Parathyroid adenoma (tissue), 2 donors: ENCODE data around the gene IFNA17.

Experiments used
- H2AFZ ChIP-seq: fragments of 300-600 bp; sonication (generic); one replicate; pipeline ENCODE4 v1.7.0; 2017; ENCODE audit warnings: antibody characterized with exemption, mild to moderate bottlenecking
- H3K27ac ChIP-seq: fragments of 300-600 bp; sonication (generic); one replicate; pipeline ENCODE4 v1.7.0; 2017
- H3K27me3 ChIP-seq: fragments of 300-600 bp; sonication (generic); one replicate; pipeline ENCODE4 v1.7.0; 2017; ENCODE audit warnings: low read length; ENCODE audit not compliant: control insufficient read depth, insufficient read depth
- H3K36me3 ChIP-seq: fragments of 300-600 bp; sonication (generic); one replicate; pipeline ENCODE4 v1.7.0; 2017; ENCODE audit warnings: low read length; ENCODE audit not compliant: control insufficient read depth, insufficient read depth
- H3K4me1 ChIP-seq: fragments of 300-600 bp; sonication (generic); one replicate; pipeline ENCODE4 v1.7.0; 2017; ENCODE audit warnings: control low read depth
- H3K4me2 ChIP-seq: fragments of 300-600 bp; sonication (generic); one replicate; pipeline ENCODE4 v1.7.0; 2017; ENCODE audit warnings: low read length
- H3K4me3 ChIP-seq: fragments of 300-600 bp; sonication (generic); one replicate; pipeline ENCODE4 v1.7.0; 2017; ENCODE audit warnings: low read depth, low read length
- H3K79me2 ChIP-seq: fragments of 300-600 bp; sonication (generic); one replicate; pipeline ENCODE4 v1.7.0; 2017; ENCODE audit warnings: control low read depth
- H3K9ac ChIP-seq: fragments of 300-600 bp; sonication (generic); one replicate; pipeline ENCODE4 v1.7.0; 2017; ENCODE audit warnings: mild to moderate bottlenecking
- H3K9me3 ChIP-seq: fragments of 300-600 bp; sonication (generic); one replicate; pipeline ENCODE4 v1.7.0; 2017; ENCODE audit warnings: low read length; ENCODE audit not compliant: control insufficient read depth
- TF ChIP-seq, protein P1 (sequence below): fragments of 300-600 bp; sonication (generic); IDR thresholded peaks from one replicate; pipeline ENCODE4 v1.7.0; 2017; ENCODE audit warnings: antibody characterized with exemption, mild to moderate bottlenecking
- donor health status: primary hyperparathyroidism.

The IFNA17 gene

DNA sequence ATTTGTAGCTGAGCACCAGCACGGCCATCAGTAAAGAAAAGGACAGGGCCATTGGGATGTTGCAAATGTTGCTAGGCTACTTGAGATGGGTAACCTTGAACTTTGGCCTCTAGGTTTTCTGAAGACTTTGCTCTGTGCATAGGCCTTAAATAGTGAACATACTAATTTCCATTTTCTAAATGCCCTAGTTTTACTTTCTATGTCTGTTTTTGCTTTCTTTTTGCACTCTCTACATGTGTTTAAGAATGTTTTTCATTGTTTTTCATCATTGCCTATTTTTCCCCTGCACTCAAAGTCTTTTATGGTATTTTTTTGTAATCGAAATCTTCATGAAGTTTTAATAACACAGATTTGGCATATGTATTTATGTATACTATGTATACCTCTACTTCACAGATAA, at the start of gene IFNA17:
Gene IFNA17 (minus strand): TSS at position 101 of the 400 bp plus-strand sequence. CDS start 49 bp downstream, at position 52.
- Histone ChIP-seq H3K4me1 (no peaks in the 10 kb centered on the region), H3K9ac (no peak within 1 kb of the TSS), H3K79me2 (no peaks in the 10 kb centered on the region), H3K4me2 (no peak within 1 kb of the TSS), H3K27me3 (no peaks in the 10 kb centered on the region), H3K9me3 (no peaks in the 10 kb centered on the region), H3K4me3 (no peak within 1 kb of the TSS), H3K36me3 (no peaks in the 10 kb centered on the region), H3K27ac (no peak within 1 kb of the TSS), H2AFZ (no peak within 1 kb of the TSS)
- TF ChIP-seq, protein P1, sequence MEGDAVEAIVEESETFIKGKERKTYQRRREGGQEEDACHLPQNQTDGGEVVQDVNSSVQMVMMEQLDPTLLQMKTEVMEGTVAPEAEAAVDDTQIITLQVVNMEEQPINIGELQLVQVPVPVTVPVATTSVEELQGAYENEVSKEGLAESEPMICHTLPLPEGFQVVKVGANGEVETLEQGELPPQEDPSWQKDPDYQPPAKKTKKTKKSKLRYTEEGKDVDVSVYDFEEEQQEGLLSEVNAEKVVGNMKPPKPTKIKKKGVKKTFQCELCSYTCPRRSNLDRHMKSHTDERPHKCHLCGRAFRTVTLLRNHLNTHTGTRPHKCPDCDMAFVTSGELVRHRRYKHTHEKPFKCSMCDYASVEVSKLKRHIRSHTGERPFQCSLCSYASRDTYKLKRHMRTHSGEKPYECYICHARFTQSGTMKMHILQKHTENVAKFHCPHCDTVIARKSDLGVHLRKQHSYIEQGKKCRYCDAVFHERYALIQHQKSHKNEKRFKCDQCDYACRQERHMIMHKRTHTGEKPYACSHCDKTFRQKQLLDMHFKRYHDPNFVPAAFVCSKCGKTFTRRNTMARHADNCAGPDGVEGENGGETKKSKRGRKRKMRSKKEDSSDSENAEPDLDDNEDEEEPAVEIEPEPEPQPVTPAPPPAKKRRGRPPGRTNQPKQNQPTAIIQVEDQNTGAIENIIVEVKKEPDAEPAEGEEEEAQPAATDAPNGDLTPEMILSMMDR, result no peak

DNA sequence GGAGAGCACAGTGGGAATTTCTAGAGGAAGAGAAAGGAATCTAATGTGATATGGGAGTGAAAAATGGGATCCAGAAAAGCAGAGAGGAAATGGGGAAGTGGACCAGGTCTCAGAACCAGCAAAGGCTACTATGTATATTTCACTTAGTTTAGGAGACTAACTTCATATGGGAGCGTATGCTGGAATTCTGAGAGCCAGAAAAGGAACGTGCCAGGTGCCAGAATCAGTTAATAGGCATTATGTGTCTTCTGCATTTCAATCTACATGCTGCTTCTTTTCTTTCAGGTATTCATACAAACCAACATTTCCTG, 40.3 kb upstream of the IFNA17 start:
- Histone ChIP-seq H3K9ac (no peak overlapping the region), H3K27me3 (no peaks in the 10 kb centered on the region), H3K4me3 (no peak overlapping the region), H3K9me3 (no peaks in the 10 kb centered on the region), H3K79me2 (no peaks in the 10 kb centered on the region), H3K36me3 (no peaks in the 10 kb centered on the region), H2AFZ (no peak overlapping the region), H3K4me2 (no peak overlapping the region), H3K4me1 (no peaks in the 10 kb centered on the region), H3K27ac (no peak overlapping the region)
- TF ChIP-seq, protein P1, result no peak

DNA sequence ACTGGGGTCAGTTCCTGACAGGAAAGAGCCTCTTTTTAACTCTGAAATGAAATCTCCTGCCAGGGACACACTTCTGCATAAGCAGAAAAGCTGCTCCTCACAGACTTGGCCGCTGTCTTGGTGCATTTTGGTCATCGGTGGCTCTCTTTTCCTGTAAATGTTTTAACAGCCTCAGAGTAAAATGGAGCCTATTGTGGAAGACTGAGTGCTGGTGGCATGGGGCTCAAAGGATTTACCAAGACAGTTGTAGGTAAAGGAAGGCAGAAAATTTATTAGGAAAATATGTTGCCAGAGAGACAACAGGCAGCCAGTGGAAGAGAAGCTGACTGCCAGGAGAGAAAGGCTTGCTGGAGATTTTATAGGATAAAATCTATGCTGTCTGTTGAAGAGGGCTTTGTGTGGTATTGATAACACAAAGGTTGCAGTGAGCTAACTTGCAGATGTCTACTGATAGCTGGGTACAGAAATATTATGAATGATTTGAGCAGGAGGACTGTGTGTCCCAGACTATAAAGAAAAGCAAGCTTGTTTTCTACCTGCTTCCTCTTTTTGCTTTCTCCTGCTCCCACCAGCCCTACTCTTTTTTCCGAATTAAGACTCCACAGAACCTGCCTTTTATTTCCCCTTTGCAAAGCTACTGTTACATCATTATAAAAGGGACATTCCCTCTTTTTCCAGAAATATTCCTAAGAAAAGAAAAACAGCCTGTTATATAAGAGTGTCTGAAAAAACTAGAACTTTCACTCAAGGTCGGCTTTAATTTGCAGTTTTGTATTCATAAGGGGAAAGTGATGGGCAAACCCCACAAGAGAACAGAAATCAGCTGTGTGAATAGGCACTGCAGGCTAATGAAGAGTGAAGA, 39.7 kb upstream of the IFNA17 start:
- no peak overlapping the region for H3K9ac ChIP-seq
- H3K27ac ChIP-seq, result no peak overlapping the region
- H3K79me2 ChIP-seq, result no peaks in the 10 kb centered on the region
- H3K4me1 ChIP-seq, result no peaks in the 10 kb centered on the region
- H3K4me2 ChIP-seq, result no peak overlapping the region
- no peaks in the 10 kb centered on the region for H3K36me3 ChIP-seq
- no peaks in the 10 kb centered on the region for H3K9me3 ChIP-seq
- no peaks in the 10 kb centered on the region for H3K27me3 ChIP-seq
- TF ChIP-seq, protein P1, result no peak
- H3K4me3 ChIP-seq, result no peak overlapping the region
- no peak overlapping the region for H2AFZ ChIP-seq

DNA sequence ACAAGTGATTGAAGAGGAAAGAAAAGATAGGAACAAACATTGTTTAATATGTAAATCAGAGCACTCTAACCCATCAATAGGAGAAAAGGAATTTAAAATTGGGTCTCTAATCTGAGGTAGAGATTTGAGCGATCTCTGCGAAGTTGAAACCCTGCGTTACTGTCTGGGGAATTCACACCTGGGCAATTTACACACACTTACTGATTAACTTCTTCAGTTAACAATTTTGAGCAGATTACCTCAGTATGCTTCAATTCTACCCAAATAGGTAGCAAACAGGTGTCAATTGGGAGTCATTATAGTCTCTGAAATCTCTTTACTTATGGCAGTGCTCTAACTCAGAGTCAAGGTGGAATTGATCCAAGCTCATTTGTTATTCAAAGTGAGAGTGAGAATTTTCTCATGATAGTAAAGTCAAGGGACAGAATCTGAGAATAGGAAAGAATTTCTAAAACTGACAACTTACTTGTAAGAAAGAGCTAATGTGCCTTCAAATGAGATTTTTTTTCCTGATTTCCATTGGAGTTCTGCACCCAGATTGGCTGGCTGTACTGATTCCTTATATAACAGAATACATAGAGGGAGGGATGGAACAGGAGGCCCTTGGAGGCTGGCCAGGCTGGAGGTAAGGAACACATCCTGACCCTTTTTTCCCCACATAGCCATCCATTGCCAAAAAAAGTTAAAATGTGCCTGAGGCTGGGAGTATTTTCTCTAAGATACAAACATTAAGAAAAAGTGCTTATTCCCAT, 38.9 kb upstream of the IFNA17 start:
- H3K27me3 ChIP-seq, result no peaks in the 10 kb centered on the region
- H3K9me3 ChIP-seq, result no peaks in the 10 kb centered on the region
- TF ChIP-seq, protein P1, result no peak
- no peaks in the 10 kb centered on the region for H3K4me1 ChIP-seq
- no peak overlapping the region for H2AFZ ChIP-seq
- H3K79me2 ChIP-seq, result no peaks in the 10 kb centered on the region
- H3K4me2 ChIP-seq, result no peak overlapping the region
- no peak overlapping the region for H3K27ac ChIP-seq
- H3K36me3 ChIP-seq, result no peaks in the 10 kb centered on the region
- no peak overlapping the region for H3K9ac ChIP-seq
- no peak overlapping the region for H3K4me3 ChIP-seq
